Suprapubic skin (tissue), 4 donors: ENCODE data around the gene TRIM45. TPM values are rescaled to one million over a fixed set of nuclear protein-coding genes. Genes with fewer than 3 reads are reported as not detected.

ENCODE experiments used
- DNase-seq, 2 donors: peaks; one replicate each; pipeline ENCODE4 v3.0.0-alpha.2; 2019; ENCODE audit warnings: low spot score in 2 of 2
- H3K27ac ChIP-seq: fragments of 200-600 bp; sonication (generic); one replicate; pipeline ENCODE4 v1.5.1; 2019
- H3K27me3 ChIP-seq: fragments of 200-600 bp; sonication (generic); one replicate; pipeline ENCODE4 v1.5.1; 2019
- H3K36me3 ChIP-seq: fragments of 200-600 bp; sonication (generic); one replicate; pipeline ENCODE4 v1.5.1; 2019
- H3K4me1 ChIP-seq: fragments of 200-600 bp; sonication (generic); one replicate; pipeline ENCODE4 v1.5.1; 2019
- H3K4me3 ChIP-seq: fragments of 200-600 bp; sonication (generic); one replicate; pipeline ENCODE4 v1.5.1; 2019; ENCODE audit warnings: mild to moderate bottlenecking
- H3K9me3 ChIP-seq: fragments of 200-600 bp; sonication (generic); one replicate; pipeline ENCODE4 v1.5.1; 2019
- CTCF ChIP-seq, 2 donors: fragments of 200-600 bp in 1 of 2; fragments of 450-650 bp in 1 of 2; sonication (generic) in 1 of 2; IDR thresholded peaks; one replicate each; pipeline ENCODE4 v1.5.1; 2016 to 2019; ENCODE audit warnings: antibody characterized with exemption in 2 of 2, mild to moderate bottlenecking in 1 of 2, moderate library complexity in 1 of 2
- EP300 ChIP-seq: sonication (generic); formaldehyde crosslinking; IDR thresholded peaks from one replicate; pipeline ENCODE4 v1.6.1; 2017; ENCODE audit warnings: antibody characterized with exemption
- POLR2A ChIP-seq, 2 donors: fragments of 450-650 bp; IDR thresholded peaks; one replicate each; pipeline ENCODE4 v1.6.1; 2017; ENCODE audit warnings: antibody characterized with exemption in 2 of 2, mild to moderate bottlenecking in 2 of 2, moderate library complexity in 2 of 2
- POLR2AphosphoS5 ChIP-seq, 3 donors: sonication (generic); formaldehyde crosslinking; IDR thresholded peaks; one replicate each; pipeline ENCODE4 v1.6.1; 2017; ENCODE audit warnings: antibody characterized with exemption in 3 of 3
- WGBS: methylation state at CpG from one replicate; pipeline ENCODE4 v1.1.5; 2018; 5-methylcytosine and 5-hydroxymethylcytosine counted together
- total RNA-seq, 4 donors: library from RNA; depleted of rRNA; stranded (reverse); fragments of >200 nt; gene quantifications; one replicate each; pipeline ENCODE4 v1.1.0, GENCODE V29; 2016

Gene TRIM45
- total RNA-seq, 4 donors from 2014 or later: 2.6 to 10.4 (median 3.8) TPM

GRCh38 chr1:117142200-117142599 lies 20.7 kb upstream of the TRIM45 start:
- H3K4me3 ChIP-seq: no peak overlapping the region
- TF ChIP-seq CTCF (IDR thresholded peaks at IDR 0.05): no peak
- TF ChIP-seq EP300: no peak
- no peak for TF ChIP-seq POLR2AphosphoS5 (IDR thresholded peaks at IDR 0.05)
- no peak for TF ChIP-seq POLR2A (IDR thresholded peaks at IDR 0.05)
- no peaks in the 10 kb centered on the region for H3K27me3 ChIP-seq
- no peaks in the 10 kb centered on the region for H3K4me1 ChIP-seq
- no peaks in the 10 kb centered on the region for H3K36me3 ChIP-seq
- 87% methylated on average over 2 of the region's 2 CpGs for WGBS
- no peak overlapping the region for H3K27ac ChIP-seq
- H3K9me3 ChIP-seq: no peaks in the 10 kb centered on the region
- no peak for DNase-seq

DNA sequence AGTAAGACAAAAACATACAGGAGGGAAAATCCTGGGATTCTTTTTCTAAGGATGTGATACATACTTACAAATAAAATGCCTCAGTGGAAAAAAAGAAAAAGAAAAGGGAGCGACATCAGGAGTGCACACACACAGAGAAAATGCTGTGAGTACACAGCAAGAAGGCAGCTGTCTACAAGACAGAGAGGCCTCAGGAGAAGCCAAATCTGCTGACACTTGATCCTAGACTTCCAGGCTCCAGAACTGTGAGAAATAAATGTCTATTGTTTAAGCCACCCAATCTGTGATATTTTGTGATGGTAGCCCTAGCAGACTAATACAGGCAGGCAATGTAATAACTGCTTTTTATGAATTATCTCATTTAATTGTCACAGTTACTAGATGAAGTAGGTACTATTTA lies 17.0 kb upstream of the TRIM45 start:
- whole genome bisulfite sequencing: 96% methylated on average over 1 of the region's 1 CpG
- no peak overlapping the region for H3K27ac ChIP-seq
- H3K27me3 ChIP-seq: no peaks in the 10 kb centered on the region
- H3K9me3 ChIP-seq: no peaks in the 10 kb centered on the region
- TF ChIP-seq POLR2A (IDR thresholded peaks at IDR 0.05): no peak
- no peak for TF ChIP-seq CTCF (IDR thresholded peaks at IDR 0.05)
- TF ChIP-seq POLR2AphosphoS5 (IDR thresholded peaks at IDR 0.05): no peak
- no peak for TF ChIP-seq EP300
- DNase-seq: no peak
- H3K4me3 ChIP-seq: no peak overlapping the region
- no peaks in the 10 kb centered on the region for H3K4me1 ChIP-seq
- no peaks in the 10 kb centered on the region for H3K36me3 ChIP-seq

GRCh38 chr1:117138106-117138505 lies 16.6 kb upstream of the TRIM45 start:
- 95% methylated on average over 3 of the region's 3 CpGs for WGBS
- Histone ChIP-seq H3K27me3 (no peaks in the 10 kb centered on the region), H3K4me3 (no peak overlapping the region), H3K9me3 (no peaks in the 10 kb centered on the region), H3K36me3 (no peaks in the 10 kb centered on the region), H3K27ac (no peak overlapping the region), H3K4me1 (no peaks in the 10 kb centered on the region)
- TF ChIP-seq CTCF (IDR thresholded peaks at IDR 0.05): no peak
- no peak for TF ChIP-seq POLR2AphosphoS5 (IDR thresholded peaks at IDR 0.05)
- no peak for DNase-seq

DNA sequence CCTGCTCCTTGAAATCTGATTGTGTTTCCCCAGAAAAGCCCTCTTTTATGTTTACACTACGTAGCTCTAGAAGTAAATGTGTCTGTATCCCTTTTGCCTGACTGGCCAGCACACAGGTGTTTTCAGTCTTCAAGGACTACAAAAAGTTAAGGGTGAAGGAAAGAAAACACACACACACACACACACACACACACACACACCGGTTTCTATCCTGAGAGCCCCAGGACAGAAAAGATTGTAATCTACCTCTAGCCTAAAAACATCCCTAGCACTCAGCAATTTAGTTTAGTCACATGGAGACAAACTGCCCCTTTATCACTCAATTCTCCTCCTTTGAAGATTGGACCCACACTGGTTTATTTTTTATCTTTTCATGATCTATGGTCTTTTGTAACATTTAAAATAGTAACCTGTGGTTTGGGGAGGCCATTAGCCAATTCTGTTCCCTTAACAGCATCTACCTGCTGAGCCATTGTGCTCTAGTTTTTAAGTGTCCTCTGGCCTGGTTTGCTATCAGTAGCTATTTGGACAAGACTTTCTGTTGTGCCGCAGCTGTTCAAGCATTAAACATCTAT lies 15.8 kb upstream of the TRIM45 start:
- TF ChIP-seq POLR2AphosphoS5 (IDR thresholded peaks at IDR 0.05): no peak
- WGBS: 78% methylated on average over 3 of the region's 3 CpGs
- no peaks in the 10 kb centered on the region for H3K36me3 ChIP-seq

DNA sequence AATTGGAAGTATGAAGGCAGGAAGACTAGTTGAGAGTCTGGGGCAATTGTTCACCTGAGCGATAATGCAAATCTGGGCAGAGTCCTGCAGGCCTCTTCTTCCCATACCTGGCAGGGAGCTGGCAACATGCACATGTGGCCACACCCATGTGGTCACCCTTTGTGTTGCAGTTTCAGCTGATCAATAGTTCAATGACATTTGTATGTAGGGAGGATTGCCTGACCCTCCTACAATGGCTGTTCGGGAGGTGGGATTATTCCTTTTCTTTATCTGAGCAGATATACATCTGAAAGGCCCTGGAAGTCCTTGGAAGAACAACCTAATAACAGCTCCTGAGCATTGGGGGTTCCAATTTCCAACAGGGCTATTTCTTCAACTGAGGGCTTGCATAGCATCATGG lies 15.2 kb upstream of the TRIM45 start:
- DNase-seq: no peak
- no peaks in the 10 kb centered on the region for H3K4me1 ChIP-seq
- H3K27me3 ChIP-seq: no peaks in the 10 kb centered on the region
- 56% methylated on average over 2 of the region's 2 CpGs for WGBS
- H3K9me3 ChIP-seq: no peaks in the 10 kb centered on the region
- TF ChIP-seq EP300 (no peak), POLR2A (IDR thresholded peaks at IDR 0.05) (no peak), POLR2AphosphoS5 (IDR thresholded peaks at IDR 0.05) (no peak), CTCF (IDR thresholded peaks at IDR 0.05) (no peak)
- H3K4me3 ChIP-seq: no peak overlapping the region
- no peaks in the 10 kb centered on the region for H3K36me3 ChIP-seq
- no peak overlapping the region for H3K27ac ChIP-seq

More for the DNA sequence above, 15.8 kb upstream of the TRIM45 start:
- DNase-seq: no peak
- H3K27ac ChIP-seq: no peak overlapping the region
- no peaks in the 10 kb centered on the region for H3K4me1 ChIP-seq
- H3K27me3 ChIP-seq: no peaks in the 10 kb centered on the region
- H3K4me3 ChIP-seq: no peak overlapping the region
- H3K9me3 ChIP-seq: no peaks in the 10 kb centered on the region

DNA sequence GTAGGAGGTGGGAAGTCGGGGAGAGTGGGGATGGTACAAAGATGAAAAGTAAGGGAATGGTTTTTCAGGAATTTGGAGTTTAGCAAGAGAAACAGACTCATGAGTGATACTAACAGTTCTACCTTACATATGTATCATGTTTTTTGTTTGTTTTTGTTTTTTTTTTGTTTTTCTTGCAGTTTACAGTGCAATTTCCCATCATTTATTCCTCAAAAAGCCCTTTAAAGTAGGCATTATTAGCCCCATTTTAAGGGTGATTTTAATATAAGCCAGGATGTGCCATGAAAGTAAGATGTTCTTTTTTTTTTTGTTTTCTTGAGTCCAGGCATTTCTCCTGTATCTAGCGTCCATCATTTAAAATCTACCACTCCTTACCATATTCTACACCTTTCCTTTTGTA lies 13.8 kb upstream of the TRIM45 start:
- Histone ChIP-seq H3K9me3 (no peaks in the 10 kb centered on the region), H3K4me3 (no peak overlapping the region), H3K4me1 (no peaks in the 10 kb centered on the region), H3K27me3 (no peaks in the 10 kb centered on the region), H3K36me3 (no peaks in the 10 kb centered on the region), H3K27ac (no peak overlapping the region)
- no peak for DNase-seq
- WGBS: 81% methylated on average over 2 of the region's 2 CpGs
- TF ChIP-seq EP300: no peak
- TF ChIP-seq CTCF (IDR thresholded peaks at IDR 0.05): no peak
- TF ChIP-seq POLR2A (IDR thresholded peaks at IDR 0.05): no peak
- TF ChIP-seq POLR2AphosphoS5 (IDR thresholded peaks at IDR 0.05): no peak
